Kidney (tissue), 14 donors: ENCODE measurements around the gene RAPGEF4. TPM values are rescaled to one million over a fixed set of nuclear protein-coding genes. Genes with fewer than 3 reads are reported as not detected.

Experiments used
- DNase-seq, 5 donors: peaks; one replicate each; pipeline ENCODE4 v3.0.0-alpha.2; 2013 to 2020
- FAIRE-seq: peaks from 2 replicates; lab custom pipeline; 2012; peaks lifted over from hg19 to GRCh38; lab: Jason Lieb, UNC
- H3K27ac ChIP-seq, 2 donors: one replicate each; pipeline ENCODE4 v1.7.0; 2013; ENCODE audit warnings: low read depth in 2 of 2, low read length in 2 of 2, inconsistent platforms in 1 of 2
- H3K27me3 ChIP-seq: one replicate; pipeline ENCODE4 v1.7.1; 2013; ENCODE audit warnings: low read length, inconsistent platforms; ENCODE audit not compliant: control insufficient read depth, insufficient read depth
- H3K36me3 ChIP-seq, 3 donors: one replicate each; pipeline versions ENCODE4 v1.7.0 to v1.7.1; 2013; ENCODE audit warnings: low read length in 3 of 3, control low read depth in 1 of 3, inconsistent platforms in 1 of 3; ENCODE audit not compliant: insufficient read depth in 3 of 3, control insufficient read depth in 2 of 3
- H3K4me1 ChIP-seq, 3 donors: one replicate each; pipeline versions ENCODE4 v1.7.0 to v1.7.1; 2013; ENCODE audit warnings: low read length in 3 of 3, inconsistent platforms in 1 of 3, low read depth in 1 of 3; ENCODE audit not compliant: control insufficient read depth in 2 of 3, insufficient read depth in 2 of 3
- H3K4me3 ChIP-seq, 3 donors: one replicate each; pipeline versions ENCODE4 v1.7.0 to v1.8.1; 2013; ENCODE audit warnings: low read length in 3 of 3, control low read depth in 1 of 3, inconsistent platforms in 1 of 3
- H3K9ac ChIP-seq, 3 donors: one replicate each; pipeline versions ENCODE4 v1.7.0 to v1.7.1; 2013; ENCODE audit warnings: low read length in 3 of 3, control low read depth in 1 of 3, inconsistent platforms in 1 of 3
- H3K9me3 ChIP-seq, 3 donors: one replicate each; pipeline versions ENCODE4 v1.7.0 to v1.7.1; 2013; ENCODE audit warnings: low read length in 3 of 3, control low read depth in 1 of 3, inconsistent platforms in 1 of 3; ENCODE audit not compliant: control insufficient read depth in 2 of 3, insufficient read depth in 1 of 3
- CTCF ChIP-seq: IDR thresholded peaks from 3 replicates; pipeline ENCODE4 v1.5.1; 2012; ENCODE audit warnings: mild to moderate bottlenecking, moderate library complexity, borderline replicate concordance; ENCODE audit not compliant: insufficient read depth; ENCODE audit errors: extremely low read depth
- intact Hi-C: fragments of 100-400 bp; cut with DNase I; formaldehyde crosslinking; loops from one replicate; pipeline ENCODE4 v1.11.1; 2022
- polyA plus RNA-seq: library from polyadenylated mRNA; stranded (reverse); fragments of 350-450 nt; fragmentation: Illumina TruSeq; extraction: RNeasy Lipid Tissue Mini Kit (QIAGEN cat#74804); gene quantifications from one replicate; pipeline ENCODE4 v1.2.3, GENCODE V29; 2014; ENCODE audit warnings: low read depth, low replicate concordance; ENCODE audit not compliant: insufficient read depth
- total RNA-seq: library from RNA; stranded (reverse); fragmentation: NEBNext Ultra II Directional; extraction: Animal tissue kit (Norgen Biotek cat#: 25700); gene quantifications from one replicate; pipeline ENCODE4 v1.2.1, GENCODE V29; 2021
- donor health status: control.
- donor health status: control.
- donor health status: control.
- donor health status: control.
- donor health status: control.
- donor health status: DM: yes; HTN: yes; CAD: no.
- donor health status: Normal renal cell carcinoma (clear cell type).

Gene RAPGEF4
- total and polyA plus RNA-seq, 2 donors from 2014 or later: 3.8 to 13.6 TPM

- Histone ChIP-seq H3K9me3 (no peaks in the 10 kb centered on the region), H3K27me3 (no peaks in the 10 kb centered on the region), H3K4me3 (no peak overlapping the region), H3K27ac (no peak overlapping the region), H3K4me1 (no peaks in the 10 kb centered on the region), H3K36me3 (no peaks in the 10 kb centered on the region), H3K9ac (no peak overlapping the region)
- no peak for TF ChIP-seq CTCF
- FAIRE-seq (no peak), DNase-seq (peak in 1 of 5 donors; percentile 71)
- intact Hi-C loops: no loop called here
Observed at GRCh38 chr2:173043476-173043875, 307.8 kb downstream of the RAPGEF4 start.

- no peak for DNase-seq
Observed at GRCh38 chr2:173043897-173044519, 308.4 kb downstream of the RAPGEF4 start.

GRCh38 chr2:173044686-173045085 lies 309.0 kb downstream of the RAPGEF4 start:
- Histone ChIP-seq H3K9ac (no peak overlapping the region), H3K27me3 (no peaks in the 10 kb centered on the region), H3K4me1 (no peaks in the 10 kb centered on the region), H3K4me3 (no peak overlapping the region), H3K36me3 (no peaks in the 10 kb centered on the region), H3K27ac (no peak overlapping the region), H3K9me3 (no peaks in the 10 kb centered on the region)
- FAIRE-seq: no peak
- intact Hi-C loops: no loop called here
- no peak for DNase-seq
- no peak for TF ChIP-seq CTCF

More at GRCh38 chr2:173043897-173044519, 308.4 kb downstream of the RAPGEF4 start:
- intact Hi-C loops: no loop called here
- no peak overlapping the region for H3K4me3 ChIP-seq
- H3K9ac ChIP-seq: no peak overlapping the region
- H3K9me3 ChIP-seq: no peaks in the 10 kb centered on the region
- H3K36me3 ChIP-seq: no peaks in the 10 kb centered on the region
- H3K27me3 ChIP-seq: no peaks in the 10 kb centered on the region
- FAIRE-seq: no peak
- no peak overlapping the region for H3K27ac ChIP-seq
- TF ChIP-seq CTCF: no peak
- no peaks in the 10 kb centered on the region for H3K4me1 ChIP-seq

DNA sequence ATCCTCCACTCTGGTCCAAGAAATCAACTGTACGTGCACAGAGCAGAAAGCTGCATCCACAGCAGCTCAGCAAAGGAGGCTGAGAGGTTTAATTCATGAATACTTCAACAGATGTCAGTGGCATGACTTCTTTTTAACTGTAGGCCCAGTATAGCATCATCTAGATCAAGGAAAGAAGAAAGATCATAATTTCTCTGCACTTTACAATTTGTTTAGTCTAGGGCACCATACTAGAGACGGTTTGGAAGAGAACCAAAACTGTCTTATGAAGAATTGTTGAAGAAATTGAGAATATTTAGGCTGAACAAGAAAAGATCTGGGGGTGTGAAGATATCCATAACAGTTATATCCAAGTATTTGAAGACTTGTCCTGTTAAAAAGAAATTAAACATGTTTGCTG lies 309.5 kb downstream of the RAPGEF4 start:
- Histone ChIP-seq H3K27ac (no peak overlapping the region), H3K4me1 (no peaks in the 10 kb centered on the region), H3K9me3 (no peaks in the 10 kb centered on the region), H3K4me3 (no peak overlapping the region), H3K36me3 (no peaks in the 10 kb centered on the region), H3K27me3 (no peaks in the 10 kb centered on the region), H3K9ac (no peak overlapping the region)
- no peak for TF ChIP-seq CTCF
- intact Hi-C loops: no loop called here
- no peak for FAIRE-seq
- DNase-seq: no peak
